HepG2 (cell line): ENCODE measurements around the gene NEK6. TPM values are rescaled to one million over a fixed set of nuclear protein-coding genes. Genes with fewer than 3 reads are reported as not detected.

ENCODE experiments used
- ARID3A ChIP-seq: IDR thresholded peaks from 2 replicates; pipeline ENCODE4 v1.6.1; 2012; ENCODE audit warnings: low read depth, low read length, improper control_type of control experiment
- ELF1 ChIP-seq: sonication (generic); formaldehyde crosslinking; IDR thresholded peaks from 2 replicates; pipeline ENCODE4 v1.4.0; 2020; ENCODE audit warnings: missing genetic modification reagents
- FOXO4 ChIP-seq: sonication (generic); formaldehyde crosslinking; conservative IDR thresholded peaks from 2 replicates; pipeline ENCODE4 v1.8.1; 2023; ENCODE audit warnings: missing genetic modification reagents
- JARID2 ChIP-seq: sonication (generic); formaldehyde crosslinking; IDR thresholded peaks from 2 replicates; pipeline ENCODE4 v1.8.1; 2023; ENCODE audit warnings: missing genetic modification reagents, inconsistent platforms; ENCODE audit not compliant: insufficient replicate concordance
- MYC ChIP-seq: sonication (generic); formaldehyde crosslinking; IDR thresholded peaks from 2 replicates; pipeline ENCODE4 v1.9.0; 2021; ENCODE audit warnings: missing genetic modification reagents, borderline replicate concordance
- NR0B2 ChIP-seq: sonication (generic); formaldehyde crosslinking; IDR thresholded peaks from 2 replicates; pipeline ENCODE4 v1.4.0; 2020; ENCODE audit warnings: mild to moderate bottlenecking, missing genetic modification reagents
- ZBTB10 ChIP-seq: sonication (generic); formaldehyde crosslinking; IDR thresholded peaks from 2 replicates; pipeline ENCODE4 v1.4.0; 2020; ENCODE audit warnings: missing genetic modification reagents, borderline replicate concordance
- ZBTB14 ChIP-seq: sonication (generic); formaldehyde crosslinking; IDR thresholded peaks from 2 replicates; pipeline ENCODE4 v1.4.0; 2020; ENCODE audit warnings: missing genetic modification reagents
- ZBTB46 ChIP-seq: sonication (generic); formaldehyde crosslinking; IDR thresholded peaks from 2 replicates; pipeline ENCODE4 v1.4.0; 2020; ENCODE audit warnings: mild to moderate bottlenecking, missing genetic modification reagents, borderline replicate concordance
- ZNF136 ChIP-seq: sonication (generic); formaldehyde crosslinking; IDR thresholded peaks from 2 replicates; pipeline ENCODE4 v1.8.1; 2022; ENCODE audit warnings: low read depth, mild to moderate bottlenecking, moderate library complexity, missing genetic modification reagents
- ZNF207 ChIP-seq: fragments of 450-650 bp; IDR thresholded peaks from 2 replicates; pipeline ENCODE4 v1.6.1; 2016; ENCODE audit warnings: antibody characterized with exemption, borderline replicate concordance
- ZNF451 ChIP-seq: sonication (generic); formaldehyde crosslinking; IDR thresholded peaks from 2 replicates; pipeline ENCODE4 v1.5.0; 2020; ENCODE audit warnings: mild to moderate bottlenecking, missing genetic modification reagents
- ZNF503 ChIP-seq: sonication (generic); formaldehyde crosslinking; IDR thresholded peaks from 2 replicates; pipeline ENCODE4 v1.4.0; 2020; ENCODE audit warnings: missing genetic modification reagents
- ZNF746 ChIP-seq: sonication (generic); formaldehyde crosslinking; IDR thresholded peaks from 2 replicates; pipeline ENCODE4 v1.8.0; 2022; ENCODE audit warnings: mild to moderate bottlenecking, missing genetic modification reagents
- ZNF784 ChIP-seq: sonication (generic); formaldehyde crosslinking; IDR thresholded peaks from 2 replicates; pipeline ENCODE4 v1.5.1; 2020; ENCODE audit warnings: missing genetic modification reagents, mild to moderate bottlenecking, borderline replicate concordance
- polyA plus RNA-seq, 8 experiments: library from polyadenylated mRNA; depleted of rRNA in 3 of 8; stranded (reverse) in 7 of 8; unstranded in 1 of 8; fragments of >200 nt; fragmentation: Illumina TruSeq in 4 of 8; extraction: Trizol in 4 of 8; gene quantifications; 2 replicates each; pipeline versions ENCODE4 v1.2.1 to v1.2.3, GENCODE V29; 2011 to 2016; ENCODE audit warnings: low read depth in 4 of 8, missing spikeins in 1 of 8, mixed read lengths in 1 of 8; ENCODE audit not compliant: insufficient read depth in 1 of 8
- total RNA-seq, 5 experiments: library from RNA; depleted of rRNA; stranded (reverse); fragments of >200 nt; fragmentation: Illumina TruSeq; extraction: Trizol; gene quantifications; 2 replicates each; pipeline ENCODE4 v1.2.3, GENCODE V29; 2016; ENCODE audit warnings: low read depth in 1 of 5

The NEK6 gene
- total and polyA plus RNA-seq, 2 of the 13 experiments (the other 11 are each of a cell fraction or from before 2014, with no cell fraction given) = 30.4 to 119 TPM

- TF ChIP-seq ZNF784 (CRISPR knock-in tag) = no peak
- no peak for TF ChIP-seq ZBTB46
- no peak for TF ChIP-seq ZNF746 (CRISPR knock-in tag)
- 0 out of 2 replicates have a peak, but pooled peaks have one; percentile 57 for TF ChIP-seq NR0B2 (CRISPR knock-in tag)
- no peak for TF ChIP-seq ARID3A
- no peak for TF ChIP-seq ZNF451
- no peak for TF ChIP-seq FOXO4 (CRISPR knock-in tag)
- no peak for TF ChIP-seq JARID2
- TF ChIP-seq ZBTB14 = peak; percentile 82
- TF ChIP-seq ZNF503 (CRISPR knock-in tag) = no peak
- no peak for TF ChIP-seq MYC (CRISPR knock-in tag)
- TF ChIP-seq ZBTB10 = 0 out of 2 replicates have a peak, but pooled peaks have one; percentile 19
- no peak for TF ChIP-seq ZNF136
- no peak for TF ChIP-seq ELF1 (CRISPR knock-in tag)
- no peak for TF ChIP-seq ZNF207
Observed at GRCh38 chr9:124257070-124257843, 492 bp upstream of the NEK6 start (continued).
